NK-92 (cell line): ENCODE results near the gene OSBPL3.
"Not testable (repeated sequence)": the region's sequence is repeated elsewhere in the genome, so short reads cannot be mapped to it uniquely, and the experiment has no call there.

Source experiments
- DNase-seq: peaks from one replicate; lab custom pipeline; 2025; ENCODE audit not compliant: unreplicated experiment; lab: John Stamatoyannopoulos, UW

OSBPL3 gene

GRCh38 chr7:24922099-24922773 lies 57.7 kb downstream of the OSBPL3 start:
- DNase-seq = no peak

- no peak for DNase-seq
Observed at GRCh38 chr7:24921362-24921679, 58.7 kb downstream of the OSBPL3 start.

GRCh38 chr7:24920451-24921361 lies 59.3 kb downstream of the OSBPL3 start:
- DNase-seq = no peak

GRCh38 chr7:24917510-24918239 lies 62.3 kb downstream of the OSBPL3 start:
- DNase-seq = no peak

- DNase-seq = no peak
Observed at GRCh38 chr7:24916463-24917040, 63.4 kb downstream of the OSBPL3 start.

GRCh38 chr7:24914465-24914859 lies 65.5 kb downstream of the OSBPL3 start:
- no peak for DNase-seq

GRCh38 chr7:24913801-24914464 lies 66.0 kb downstream of the OSBPL3 start:
- no peak for DNase-seq

- no peak for DNase-seq
Observed at GRCh38 chr7:24912874-24913514, 67.0 kb downstream of the OSBPL3 start.

GRCh38 chr7:24912424-24912823 lies 67.6 kb downstream of the OSBPL3 start:
- no peak for DNase-seq

GRCh38 chr7:24911213-24911603 lies 68.8 kb downstream of the OSBPL3 start:
- DNase-seq = no peak

- DNase-seq = no peak
Observed at GRCh38 chr7:24910551-24911212, 69.3 kb downstream of the OSBPL3 start.

- DNase-seq = no peak
Observed at GRCh38 chr7:24908727-24909126, 71.3 kb downstream of the OSBPL3 start.

- no peak for DNase-seq
Observed at GRCh38 chr7:24908166-24908565, 71.8 kb downstream of the OSBPL3 start.

GRCh38 chr7:24907311-24907886 lies 72.6 kb downstream of the OSBPL3 start:
- DNase-seq = no peak

- no peak for DNase-seq
Observed at GRCh38 chr7:24905996-24906770, 73.8 kb downstream of the OSBPL3 start.

- DNase-seq = not testable (repeated sequence)
Observed at GRCh38 chr7:24903992-24904391, 76.0 kb downstream of the OSBPL3 start.

- DNase-seq = no peak
Observed at GRCh38 chr7:24903559-24903958, 76.4 kb downstream of the OSBPL3 start.

- no peak for DNase-seq
Observed at GRCh38 chr7:24902931-24903330, 77.0 kb downstream of the OSBPL3 start.

- DNase-seq = no peak
Observed at GRCh38 chr7:24902276-24902675, 77.7 kb downstream of the OSBPL3 start.
